GM12801 (cell line): ENCODE data around the gene RPS6KA2.

Experiments used
- TF ChIP-seq, protein P1 (sequence below): IDR thresholded peaks from one replicate; pipeline ENCODE4 v1.5.1; 2011; ENCODE audit warnings: control low read depth; ENCODE audit not compliant: insufficient read length; ENCODE audit errors: extremely low read depth

Gene RPS6KA2

DNA sequence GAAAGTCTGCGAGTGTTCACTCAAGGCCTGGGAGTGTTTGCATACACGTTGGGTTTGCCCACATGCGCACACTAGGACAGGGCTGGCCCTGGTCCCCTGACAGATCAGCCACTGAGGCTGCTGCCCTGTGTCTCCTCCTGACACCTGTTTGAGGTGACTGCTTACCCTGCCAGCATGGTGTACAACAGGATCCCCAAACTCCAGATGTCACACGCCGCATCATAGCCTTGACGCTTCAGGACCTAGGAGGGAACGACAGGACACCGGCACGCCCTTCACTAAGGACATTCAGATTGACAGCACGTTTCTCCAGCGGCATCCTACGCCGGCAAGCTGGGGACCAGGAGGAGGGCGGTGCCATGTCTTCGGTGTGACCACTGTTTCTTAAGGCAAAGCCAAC lies 207.3 kb downstream of the RPS6KA2 start:
- TF ChIP-seq, protein P1, sequence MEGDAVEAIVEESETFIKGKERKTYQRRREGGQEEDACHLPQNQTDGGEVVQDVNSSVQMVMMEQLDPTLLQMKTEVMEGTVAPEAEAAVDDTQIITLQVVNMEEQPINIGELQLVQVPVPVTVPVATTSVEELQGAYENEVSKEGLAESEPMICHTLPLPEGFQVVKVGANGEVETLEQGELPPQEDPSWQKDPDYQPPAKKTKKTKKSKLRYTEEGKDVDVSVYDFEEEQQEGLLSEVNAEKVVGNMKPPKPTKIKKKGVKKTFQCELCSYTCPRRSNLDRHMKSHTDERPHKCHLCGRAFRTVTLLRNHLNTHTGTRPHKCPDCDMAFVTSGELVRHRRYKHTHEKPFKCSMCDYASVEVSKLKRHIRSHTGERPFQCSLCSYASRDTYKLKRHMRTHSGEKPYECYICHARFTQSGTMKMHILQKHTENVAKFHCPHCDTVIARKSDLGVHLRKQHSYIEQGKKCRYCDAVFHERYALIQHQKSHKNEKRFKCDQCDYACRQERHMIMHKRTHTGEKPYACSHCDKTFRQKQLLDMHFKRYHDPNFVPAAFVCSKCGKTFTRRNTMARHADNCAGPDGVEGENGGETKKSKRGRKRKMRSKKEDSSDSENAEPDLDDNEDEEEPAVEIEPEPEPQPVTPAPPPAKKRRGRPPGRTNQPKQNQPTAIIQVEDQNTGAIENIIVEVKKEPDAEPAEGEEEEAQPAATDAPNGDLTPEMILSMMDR: no peak

DNA sequence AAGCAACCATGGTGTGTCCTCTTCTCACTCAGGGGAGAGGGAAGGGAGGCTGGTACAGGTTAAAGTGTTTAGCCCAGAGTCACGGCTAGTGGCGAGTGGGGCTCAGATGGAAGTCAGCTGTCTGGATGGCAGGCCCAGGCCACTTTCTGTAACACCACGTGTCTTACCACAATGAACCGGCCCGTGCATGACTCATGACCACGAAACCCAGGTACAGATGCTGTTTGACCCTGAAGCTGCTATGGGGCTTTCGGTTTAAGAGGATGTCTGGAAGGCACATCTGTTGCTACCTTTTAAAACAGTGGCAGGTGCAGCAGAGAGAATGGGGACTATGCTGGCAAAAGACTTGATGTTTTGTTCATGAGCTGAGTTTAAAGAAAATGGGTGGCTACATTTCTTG lies 207.8 kb downstream of the RPS6KA2 start:
- TF ChIP-seq, protein P1: no peak

DNA sequence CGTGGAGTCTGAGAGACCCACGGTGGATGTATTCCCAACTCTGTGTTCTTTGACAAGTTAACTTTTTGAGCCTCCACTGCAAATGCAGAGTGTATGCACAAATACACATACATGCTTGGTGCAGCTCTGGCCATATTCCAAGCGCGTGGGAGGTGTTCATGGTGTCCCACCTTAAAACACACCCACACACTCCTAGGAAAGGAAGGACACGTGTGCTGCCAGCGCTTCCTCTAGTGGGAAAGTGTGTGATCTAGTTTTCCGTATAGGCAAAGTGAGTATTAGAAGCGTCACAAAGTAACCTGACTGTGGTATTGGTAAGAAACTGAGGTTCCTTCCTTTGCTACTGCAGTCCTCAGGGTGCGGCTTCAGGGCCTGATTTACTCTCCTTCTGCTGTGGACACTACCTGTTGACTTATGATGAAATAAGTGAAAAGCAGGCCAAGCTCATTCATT lies 208.3 kb downstream of the RPS6KA2 start:
- TF ChIP-seq, protein P1: no peak

DNA sequence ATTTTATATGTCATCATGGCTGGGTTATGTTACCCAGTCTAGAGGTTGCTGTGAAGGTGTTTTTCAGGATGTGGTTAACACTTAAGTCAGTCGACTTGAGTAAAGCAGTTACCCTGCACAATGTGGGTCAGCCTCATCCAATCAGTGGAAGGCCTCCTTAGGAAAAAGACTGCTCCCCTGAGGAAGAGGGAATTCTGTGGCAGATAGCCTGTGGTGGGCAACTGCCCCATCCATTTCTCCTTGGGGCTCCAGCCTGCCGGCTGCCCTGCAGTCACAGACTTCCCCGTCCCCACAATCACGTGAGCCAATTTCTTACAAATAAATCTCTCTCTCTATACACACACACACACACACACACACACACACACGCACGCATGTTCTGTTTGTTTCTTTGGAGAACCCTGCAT lies 209.8 kb downstream of the RPS6KA2 start:
- TF ChIP-seq, protein P1: no peak

DNA sequence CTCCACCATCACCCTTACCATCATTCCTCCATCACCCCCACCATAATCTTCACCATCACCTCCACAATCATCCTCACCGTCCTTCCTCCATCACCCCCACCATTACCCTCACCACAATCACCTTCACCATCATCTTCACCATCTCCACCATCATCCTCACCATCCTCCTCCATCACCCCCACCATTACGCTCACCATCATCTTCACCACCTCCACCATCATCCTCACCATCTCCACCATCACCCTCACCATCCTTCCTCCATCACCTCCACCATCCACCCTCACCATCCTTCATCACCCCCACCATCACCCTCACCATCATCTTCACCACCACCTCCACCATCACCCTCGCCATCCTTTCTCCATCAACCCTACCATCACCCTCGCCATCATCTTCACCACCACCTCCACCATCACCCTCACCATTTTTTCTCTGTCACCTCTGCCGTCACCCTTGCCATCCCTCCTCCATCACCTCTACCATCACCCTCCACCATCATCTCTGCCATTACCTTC lies 211.2 kb downstream of the RPS6KA2 start:
- TF ChIP-seq, protein P1: no peak

DNA sequence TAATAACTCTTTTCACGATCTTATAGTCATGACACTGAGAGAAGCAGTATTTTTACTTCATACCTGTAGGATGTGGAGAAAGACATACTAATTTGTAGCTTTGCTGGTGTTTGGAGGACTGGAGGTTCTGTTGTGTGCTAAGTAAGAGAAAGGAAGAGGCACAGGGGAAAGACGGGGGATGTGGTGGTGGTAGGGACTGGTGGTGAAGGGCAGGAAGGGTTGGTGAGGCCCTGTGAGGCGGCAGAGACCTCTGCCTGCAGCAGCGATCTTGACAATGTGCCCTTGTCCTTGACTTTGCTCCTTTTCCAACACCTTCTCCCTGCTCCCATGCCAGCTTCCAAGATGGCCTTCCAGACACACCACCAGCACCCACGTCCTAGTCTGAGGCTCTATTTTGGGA lies 211.7 kb downstream of the RPS6KA2 start:
- TF ChIP-seq, protein P1: no peak

DNA sequence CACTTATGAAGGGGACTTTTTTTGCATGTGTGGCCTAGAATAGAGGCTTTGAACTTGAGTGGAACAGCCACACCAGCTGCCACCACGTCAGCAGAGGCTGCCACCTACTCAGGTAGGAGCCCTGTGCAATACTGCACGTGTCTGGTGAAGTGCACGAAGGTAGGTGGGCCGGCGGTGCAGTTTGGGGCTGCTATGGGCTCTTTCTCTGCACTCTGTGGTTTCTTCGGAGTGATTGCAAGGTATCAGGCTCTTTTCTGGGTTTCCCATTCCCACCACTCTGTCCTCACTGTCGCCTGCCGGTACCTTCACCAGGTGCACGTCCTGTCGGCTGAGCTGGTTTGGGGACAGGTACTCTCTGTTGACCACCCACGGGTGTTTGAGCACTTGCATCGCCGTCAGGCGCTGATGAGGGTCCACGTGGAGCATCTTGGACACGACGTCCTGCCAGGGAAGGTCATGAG lies 213.5 kb downstream of the RPS6KA2 start:
- TF ChIP-seq, protein P1: no peak

DNA sequence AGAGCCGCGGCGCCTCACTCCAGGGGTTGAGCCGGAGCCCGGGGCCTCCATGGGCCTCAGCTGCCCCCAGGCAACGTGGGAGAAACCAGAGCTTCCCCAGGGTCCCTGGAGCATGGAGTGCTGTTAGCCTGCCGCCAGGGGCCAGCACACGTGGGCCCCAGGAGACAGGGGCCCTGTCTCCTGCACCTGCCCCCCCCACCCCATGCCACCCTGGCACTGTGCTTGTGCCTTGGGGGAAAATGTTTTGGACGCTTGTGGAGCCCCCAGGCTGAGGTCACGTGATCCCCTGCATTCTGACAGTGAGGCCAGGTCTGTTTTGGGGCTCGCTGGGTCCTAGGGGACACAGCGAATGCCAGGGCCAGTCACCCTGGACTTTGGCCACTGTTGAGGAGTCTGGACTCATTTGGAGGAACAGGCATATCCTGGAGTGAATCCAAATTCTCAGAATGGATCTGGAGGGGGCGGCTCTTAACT lies 214.1 kb downstream of the RPS6KA2 start:
- TF ChIP-seq, protein P1: no peak
